ENCODE results near the gene HIPK3.

HIPK3 gene

DNA sequence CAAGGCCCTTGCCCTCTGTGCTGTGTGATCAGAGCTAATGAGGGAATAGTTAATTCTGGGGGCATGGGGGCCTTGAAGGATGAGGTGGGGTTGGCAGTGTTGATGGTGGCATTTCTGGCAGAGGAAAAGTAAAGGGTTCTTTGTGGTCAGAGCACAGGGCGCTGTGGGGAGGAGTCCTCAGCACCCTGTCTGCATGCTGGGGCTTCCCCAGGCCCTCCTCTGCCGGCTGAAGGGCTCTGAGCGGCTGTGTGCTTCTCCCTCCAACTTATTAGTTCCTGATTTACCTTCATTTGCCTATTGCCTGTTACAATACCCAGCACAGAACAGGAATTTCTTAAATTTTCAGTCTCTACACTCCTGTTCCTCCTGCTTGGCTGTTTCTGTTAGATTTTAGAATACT lies 122.8 kb downstream of the HIPK3 start:
- ChIA-PET POLR2A (no interaction called here), CTCF (interaction anchor here (1.1 to 1.6 kb wide), 6 partner anchors 14 to 362 kb away, joined by 3 to 6 read pairs (median 3); no protein-coding TSS in a partner anchor)
- TF ChIP-seq CTCF (IDR thresholded peaks at IDR 0.05; ENCODE audit: control extremely low read depth, extremely low read depth, low read depth, missing control alignments), result no peak
- peak; percentile 51 for DNase-seq (ENCODE audit: extremely low spot score)

- no peak for DNase-seq (ENCODE audit: extremely low spot score)
- ChIA-PET CTCF (no interaction called here), POLR2A (interaction anchor here (0.6 kb wide), 1 partner anchor 62 kb away, joined by 3 read pairs; no protein-coding TSS in a partner anchor)
- TF ChIP-seq CTCF (IDR thresholded peaks at IDR 0.05; ENCODE audit: control extremely low read depth, extremely low read depth, low read depth, missing control alignments), result no peak
Measured at GRCh38 chr11:33383075-33383919, 126.1 kb downstream of the HIPK3 start.

DNA sequence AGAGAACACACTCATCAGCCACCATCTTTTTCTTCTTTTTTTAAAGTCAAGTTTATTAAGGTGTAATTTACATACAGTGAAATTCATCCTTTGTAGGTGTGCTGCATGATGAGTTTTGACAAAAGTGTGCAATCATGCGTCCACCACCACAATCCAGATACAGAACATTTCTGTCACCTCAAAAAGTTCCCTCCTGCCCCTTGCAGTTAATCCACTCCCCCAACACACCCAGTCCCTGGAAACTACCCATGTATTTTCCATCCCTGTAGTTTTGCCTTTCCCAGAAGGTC lies 126.7 kb downstream of the HIPK3 start:
- ChIA-PET CTCF (no interaction called here), POLR2A (no interaction called here)
- no peak for DNase-seq (ENCODE audit: extremely low spot score)
- no peak for TF ChIP-seq CTCF (IDR thresholded peaks at IDR 0.05; ENCODE audit: control extremely low read depth, extremely low read depth, low read depth, missing control alignments)

DNA sequence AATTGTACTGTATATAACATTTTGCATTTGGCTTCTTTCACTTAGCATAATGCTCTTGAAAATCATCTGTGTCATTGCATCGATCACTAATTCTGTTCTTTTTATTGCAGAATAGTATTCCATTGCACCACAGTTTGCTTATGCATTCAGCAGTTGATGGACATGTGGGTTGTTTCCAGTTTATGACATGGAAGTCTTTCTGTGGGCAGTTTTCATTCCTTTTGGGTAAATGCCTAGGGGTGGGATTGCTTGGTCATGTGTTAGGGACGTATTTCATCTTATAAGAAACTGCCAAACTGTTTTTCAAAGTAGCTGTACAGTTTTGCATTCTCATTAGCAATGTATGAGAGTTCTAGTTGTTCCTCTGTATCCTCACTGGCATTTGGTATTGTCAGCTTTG lies 127.0 kb downstream of the HIPK3 start:
- TF ChIP-seq CTCF (IDR thresholded peaks at IDR 0.05; ENCODE audit: control extremely low read depth, extremely low read depth, low read depth, missing control alignments), result no peak
- CTCF ChIA-PET, result no interaction called here
- POLR2A ChIA-PET, result no interaction called here
- DNase-seq (ENCODE audit: extremely low spot score), result no peak

GRCh38 chr11:33387581-33387980 lies 130.4 kb downstream of the HIPK3 start:
- CTCF ChIA-PET, result no interaction called here
- no peak for TF ChIP-seq CTCF (IDR thresholded peaks at IDR 0.05; ENCODE audit: control extremely low read depth, extremely low read depth, low read depth, missing control alignments)
- DNase-seq (ENCODE audit: extremely low spot score), result no peak

GRCh38 chr11:33387996-33388395 lies 130.8 kb downstream of the HIPK3 start:
- TF ChIP-seq CTCF (IDR thresholded peaks at IDR 0.05; ENCODE audit: control extremely low read depth, extremely low read depth, low read depth, missing control alignments), result no peak
- DNase-seq (ENCODE audit: extremely low spot score), result no peak
- ChIA-PET POLR2A (no interaction called here), CTCF (no interaction called here)

More at GRCh38 chr11:33387581-33387980, 130.4 kb downstream of the HIPK3 start:
- POLR2A ChIA-PET, result no interaction called here
